ENCODE data around the gene LY6G5B. TPM values are rescaled to one million over a fixed set of nuclear protein-coding genes. Genes with fewer than 3 reads are reported as not detected.
"Not testable (repeated sequence)": the region's sequence is repeated elsewhere in the genome, so short reads cannot be mapped to it uniquely, and the experiment has no call there.

Gene LY6G5B
- total RNA-seq, 1 donor from 2014 or later: 2.6 TPM

- ATAC-seq: no peak
Observed at GRCh38 chr6:31691078-31691463, 21.3 kb downstream of the LY6G5B start.

- ATAC-seq: no peak
Observed at GRCh38 chr6:31691564-31692108, 21.9 kb downstream of the LY6G5B start.

- no peak for ATAC-seq
Observed at GRCh38 chr6:31692353-31692752, 22.6 kb downstream of the LY6G5B start.

- ATAC-seq: no peak
Observed at GRCh38 chr6:31692886-31693285, 23.1 kb downstream of the LY6G5B start.

GRCh38 chr6:31693535-31693934 lies 23.8 kb downstream of the LY6G5B start:
- no peak for ATAC-seq

- peak; percentile 22 for ATAC-seq
Observed at GRCh38 chr6:31697555-31697954, 27.8 kb downstream of the LY6G5B start.

- no peak for ATAC-seq
Observed at GRCh38 chr6:31700740-31701401, 31.1 kb downstream of the LY6G5B start.

GRCh38 chr6:31701666-31702404 lies 32.1 kb downstream of the LY6G5B start:
- no peak for ATAC-seq

- peak; percentile 3 for ATAC-seq
Observed at GRCh38 chr6:31702405-31702818, 32.6 kb downstream of the LY6G5B start.

GRCh38 chr6:31702819-31703716 lies 33.3 kb downstream of the LY6G5B start, which contains the start of gene ABHD16A:
TSS of gene ABHD16A (minus strand) at chr6:31703324. CDS start at chr6:31703281, 43 bp downstream.
- peak; percentile 97 for ATAC-seq

- no peak for ATAC-seq
Observed at GRCh38 chr6:31705931-31706330, 36.2 kb downstream of the LY6G5B start.

GRCh38 chr6:31706599-31706998 lies 36.8 kb downstream of the LY6G5B start, which contains the start of gene LY6G6F:
TSS of gene LY6G6F (plus strand) at chr6:31706866. CDS start at chr6:31706907, 41 bp downstream.
- no peak for ATAC-seq

- ATAC-seq: no peak
Observed at GRCh38 chr6:31707701-31708100, 37.9 kb downstream of the LY6G5B start.

- ATAC-seq: no peak
Observed at GRCh38 chr6:31708224-31708623, 38.4 kb downstream of the LY6G5B start.

GRCh38 chr6:31709157-31709556 lies 39.4 kb downstream of the LY6G5B start:
- ATAC-seq: not testable (repeated sequence)

GRCh38 chr6:31710523-31711219 lies 40.9 kb downstream of the LY6G5B start:
- no peak for ATAC-seq

GRCh38 chr6:31711233-31711632 lies 41.5 kb downstream of the LY6G5B start:
- peak; percentile 84 for ATAC-seq

- ATAC-seq: peak; percentile 81
Observed at GRCh38 chr6:31712296-31712695, 42.5 kb downstream of the LY6G5B start.

- ATAC-seq: no peak
Observed at GRCh38 chr6:31713465-31713864, 43.7 kb downstream of the LY6G5B start.

GRCh38 chr6:31713991-31714684 lies 44.4 kb downstream of the LY6G5B start:
- ATAC-seq: no peak
